Smooth muscle cell (in vitro differentiated cells): Measurements from ENCODE around the gene TP53BP2. TPM values are rescaled to one million over a fixed set of nuclear protein-coding genes. Genes with fewer than 3 reads are reported as not detected.

ENCODE experiments used
- DNase-seq: peaks from one replicate; lab custom pipeline; 2025; ENCODE audit not compliant: unreplicated experiment; lab: John Stamatoyannopoulos, UW
- H2AFZ ChIP-seq: fragments of 200-600 bp; sonication (generic); 2 replicates; pipeline ENCODE4 v1.6.0; 2016; ENCODE audit warnings: antibody characterized with exemption, low read depth, mild to moderate bottlenecking
- H3F3A ChIP-seq: fragments of 200-600 bp; sonication (generic); 2 replicates; pipeline ENCODE4 v1.6.0; 2017; ENCODE audit warnings: antibody characterized with exemption, low read depth
- H3K27ac ChIP-seq: fragments of 200-600 bp; sonication (generic); 2 replicates; pipeline ENCODE4 v1.5.1; 2016; ENCODE audit warnings: low read depth, mild to moderate bottlenecking
- H3K27me3 ChIP-seq: fragments of 200-600 bp; sonication (generic); 2 replicates; pipeline ENCODE4 v1.6.1; 2016; ENCODE audit warnings: low read depth, mild to moderate bottlenecking
- H3K36me3 ChIP-seq: fragments of 200-600 bp; sonication (generic); 2 replicates; pipeline ENCODE4 v1.5.1; 2016; ENCODE audit warnings: low read depth
- H3K4me1 ChIP-seq: fragments of 200-600 bp; sonication (generic); 2 replicates; pipeline ENCODE4 v1.5.1; 2016; ENCODE audit warnings: low read depth
- H3K4me2 ChIP-seq: fragments of 200-600 bp; sonication (generic); 2 replicates; pipeline ENCODE4 v1.6.0; 2016; ENCODE audit warnings: mild to moderate bottlenecking
- H3K4me3 ChIP-seq: fragments of 200-600 bp; sonication (generic); 2 replicates; pipeline ENCODE4 v1.5.1; 2016; ENCODE audit warnings: mild to moderate bottlenecking
- H3K79me2 ChIP-seq: fragments of 200-600 bp; sonication (generic); 2 replicates; pipeline ENCODE4 v1.6.0; 2016; ENCODE audit warnings: low read depth, mild to moderate bottlenecking
- H3K9ac ChIP-seq: fragments of 200-600 bp; sonication (generic); 2 replicates; pipeline ENCODE4 v1.6.0; 2016; ENCODE audit warnings: low read depth
- H3K9me3 ChIP-seq: fragments of 200-600 bp; sonication (generic); replicated peaks from 2 replicates; pipeline ENCODE4 v1.5.1; 2016; ENCODE audit warnings: low read depth
- H4K20me1 ChIP-seq: fragments of 200-600 bp; sonication (generic); 2 replicates; pipeline ENCODE4 v1.6.0; 2016; ENCODE audit warnings: low read depth
- CTCF ChIP-seq: fragments of 200-600 bp; sonication (generic); IDR thresholded peaks from 2 replicates; pipeline ENCODE4 v1.5.1; 2017; ENCODE audit warnings: borderline replicate concordance, mild to moderate bottlenecking, antibody characterized with exemption; ENCODE audit not compliant: insufficient read depth, poor library complexity, severe bottlenecking
- WGBS: methylation state at CpG from one replicate; pipeline ENCODE4 v1.1.7; 2016; ENCODE audit warnings: low lambda C conversion rate; 5-methylcytosine and 5-hydroxymethylcytosine counted together
- polyA plus RNA-seq: library from polyadenylated mRNA; unstranded; fragments of >200 nt; fragmentation: Nextera tagmentation; extraction: Ambion mirVana; gene quantifications from 2 replicates; pipeline ENCODE4 v1.2.1, GENCODE V29; 2016
- total RNA-seq: library from RNA; depleted of rRNA; stranded (reverse); fragments of >200 nt; gene quantifications from 2 replicates; pipeline ENCODE4 v1.2.3, GENCODE V29; 2014

TP53BP2 gene
- total and polyA plus RNA-seq, 2 experiments from 2014 or later = 11.8 to 30.8 TPM

- Histone ChIP-seq H3K4me1 (no peaks in the 10 kb centered on the region), H3K79me2 (no peaks in the 10 kb centered on the region), H3K4me2 (no peak overlapping the region), H3K9ac (no peak overlapping the region), H3K36me3 (no peaks in the 10 kb centered on the region), H3K9me3 (no peaks in the 10 kb centered on the region), H3K27ac (no peak overlapping the region), H2AFZ (no peak overlapping the region), H4K20me1 (no peaks in the 10 kb centered on the region), H3K4me3 (no peak overlapping the region), H3K27me3 (no peaks in the 10 kb centered on the region), H3F3A (no peaks in the 10 kb centered on the region)
- TF ChIP-seq CTCF = no peak
- no peak for DNase-seq
Observed at GRCh38 chr1:223853275-223853674, 7.5 kb upstream of the TP53BP2 start.

GRCh38 chr1:223852337-223852736 is 6.6 kb upstream of the TP53BP2 start:
- Histone ChIP-seq H3K4me2 (no peak overlapping the region), H3K79me2 (no peaks in the 10 kb centered on the region), H4K20me1 (no peaks in the 10 kb centered on the region), H3K4me3 (no peak overlapping the region), H3K36me3 (no peaks in the 10 kb centered on the region), H3K4me1 (no peaks in the 10 kb centered on the region), H3K27ac (no peak overlapping the region), H3K9me3 (no peaks in the 10 kb centered on the region), H3K9ac (no peak overlapping the region), H2AFZ (no peak overlapping the region), H3F3A (no peaks in the 10 kb centered on the region), H3K27me3 (no peaks in the 10 kb centered on the region)
- DNase-seq = no peak
- no peak for TF ChIP-seq CTCF
- 93% methylated on average over 1 of the region's 1 CpG for WGBS

- H3K27me3 ChIP-seq = no peaks in the 10 kb centered on the region
- peaks cover 9% of the 10 kb centered on the region for H3F3A ChIP-seq
- H3K4me3 ChIP-seq = no peak overlapping the region
- no peaks in the 10 kb centered on the region for H3K36me3 ChIP-seq
- TF ChIP-seq CTCF = no peak
- no peak for DNase-seq
- 93% methylated on average over 6 of the region's 6 CpGs for WGBS
- no peaks in the 10 kb centered on the region for H3K9me3 ChIP-seq
- peaks cover 7% of the 10 kb centered on the region for H3K4me1 ChIP-seq
- H2AFZ ChIP-seq = no peak overlapping the region
- H4K20me1 ChIP-seq = peaks cover 3% of the 10 kb centered on the region
- peaks cover 4% of the 10 kb centered on the region for H3K79me2 ChIP-seq
- no peak overlapping the region for H3K9ac ChIP-seq
- H3K4me2 ChIP-seq = no peak overlapping the region
- no peak overlapping the region for H3K27ac ChIP-seq
Observed at GRCh38 chr1:223849352-223850254, 3.9 kb upstream of the TP53BP2 start.

GRCh38 chr1:223848536-223848935 is 2.8 kb upstream of the TP53BP2 start:
- peaks cover 14% of the 10 kb centered on the region for H3F3A ChIP-seq
- H3K9me3 ChIP-seq = no peaks in the 10 kb centered on the region
- WGBS = 93% methylated on average over 2 of the region's 2 CpGs
- H3K36me3 ChIP-seq = no peaks in the 10 kb centered on the region
- no peak for DNase-seq
- H3K9ac ChIP-seq = no peak overlapping the region
- no peak overlapping the region for H3K4me3 ChIP-seq
- no peak for TF ChIP-seq CTCF
- H3K4me1 ChIP-seq = peaks cover 16% of the 10 kb centered on the region
- H3K4me2 ChIP-seq = no peak overlapping the region
- peaks cover 15% of the 10 kb centered on the region for H3K79me2 ChIP-seq
- H2AFZ ChIP-seq = no peak overlapping the region
- no peaks in the 10 kb centered on the region for H3K27me3 ChIP-seq
- H3K27ac ChIP-seq = no peak overlapping the region
- H4K20me1 ChIP-seq = peaks cover 12% of the 10 kb centered on the region
